Medulla oblongata (tissue), 1 donor: ENCODE data around the gene PERP.

Experiments
- DNase-seq: peaks from one replicate; pipeline ENCODE4 v3.0.0-alpha.2; 2015; ENCODE audit errors: extremely low spot score

The PERP gene

GRCh38 chr6:138044972-138045371 lies 62.2 kb downstream of the PERP start:
- DNase-seq: no peak

GRCh38 chr6:138044458-138044857 lies 62.8 kb downstream of the PERP start:
- DNase-seq: no peak
